Neural progenitor cell (in vitro differentiated cells): ENCODE data around the gene PCDHGA8. TPM values are rescaled to one million over a fixed set of nuclear protein-coding genes. Genes with fewer than 3 reads are reported as not detected.

Experiments
- DNase-seq: peaks from one replicate; pipeline ENCODE4 v3.0.0-alpha.2; 2016; ENCODE audit warnings: low spot score
- H2AFZ ChIP-seq: fragments of 200-600 bp; sonication (generic); replicated peaks from 2 replicates; pipeline ENCODE4 v1.6.1; 2016; ENCODE audit warnings: antibody characterized with exemption
- H3F3A ChIP-seq: fragments of 200-600 bp; sonication (generic); 2 replicates; pipeline ENCODE4 v1.6.1; 2016; ENCODE audit warnings: antibody characterized with exemption, low read depth
- H3K27ac ChIP-seq: fragments of 200-600 bp; sonication (generic); 2 replicates; pipeline ENCODE4 v1.5.1; 2016; ENCODE audit warnings: mild to moderate bottlenecking
- H3K27me3 ChIP-seq: fragments of 200-600 bp; sonication (generic); 2 replicates; pipeline ENCODE4 v1.6.1; 2016; ENCODE audit warnings: mild to moderate bottlenecking, moderate library complexity
- H3K36me3 ChIP-seq: fragments of 200-600 bp; sonication (generic); 2 replicates; pipeline ENCODE4 v1.5.1; 2016
- H3K4me1 ChIP-seq: fragments of 200-600 bp; sonication (generic); 2 replicates; pipeline ENCODE4 v1.6.1; 2016; ENCODE audit warnings: mixed run types
- H3K4me2 ChIP-seq: fragments of 200-600 bp; sonication (generic); 2 replicates; pipeline ENCODE4 v1.6.1; 2016
- H3K4me3 ChIP-seq: fragments of 200-600 bp; sonication (generic); 2 replicates; pipeline ENCODE4 v1.5.1; 2016
- H3K79me2 ChIP-seq: fragments of 200-600 bp; sonication (generic); 2 replicates; pipeline ENCODE4 v1.6.1; 2016; ENCODE audit warnings: low read depth
- H3K9ac ChIP-seq: fragments of 200-600 bp; sonication (generic); 2 replicates; pipeline ENCODE4 v1.6.1; 2016
- H3K9me3 ChIP-seq: fragments of 200-600 bp; sonication (generic); 2 replicates; pipeline ENCODE4 v1.5.1; 2016; ENCODE audit warnings: low read depth
- H4K20me1 ChIP-seq: fragments of 200-600 bp; sonication (generic); 2 replicates; pipeline ENCODE4 v1.6.1; 2016; ENCODE audit warnings: low read depth
- H3K27ac Mint-ChIP-seq: 3 replicates; pipeline ENCODE4 v1.8.0; 2021; ENCODE audit warnings: mixed read lengths
- H3K27me3 Mint-ChIP-seq: 2 replicates; pipeline ENCODE4 v1.8.0; 2022; ENCODE audit warnings: low read depth, mild to moderate bottlenecking, inconsistent platforms, moderate library complexity, mixed read lengths; ENCODE audit not compliant: insufficient read depth
- H3K36me3 Mint-ChIP-seq: 3 replicates; pipeline ENCODE4 v1.8.0; 2021; ENCODE audit warnings: mixed read lengths
- H3K4me1 Mint-ChIP-seq: 3 replicates; pipeline ENCODE4 v1.8.0; 2021; ENCODE audit warnings: mixed read lengths
- H3K4me3 Mint-ChIP-seq: 3 replicates; pipeline ENCODE4 v1.8.0; 2021; ENCODE audit warnings: mild to moderate bottlenecking, moderate library complexity, mixed read lengths
- H3K9me3 Mint-ChIP-seq: 3 replicates; pipeline ENCODE4 v1.8.0; 2020; ENCODE audit warnings: mixed read lengths
- CTCF ChIP-seq: fragments of 200-600 bp; sonication (generic); IDR thresholded peaks from 2 replicates; pipeline ENCODE4 v1.5.1; 2017; ENCODE audit warnings: antibody characterized with exemption, mild to moderate bottlenecking
- EZH2 ChIP-seq: fragments of 200-600 bp; sonication (generic); IDR thresholded peaks from 2 replicates; pipeline ENCODE4 v1.6.1; 2017; ENCODE audit warnings: antibody characterized with exemption, mild to moderate bottlenecking, moderate library complexity
- EZH2phosphoT487 ChIP-seq: fragments of 200-600 bp; sonication (generic); IDR thresholded peaks from 2 replicates; pipeline ENCODE4 v1.6.1; 2017; ENCODE audit warnings: antibody characterized with exemption
- total RNA-seq: library from RNA; depleted of rRNA; stranded (reverse); fragments of >200 nt; gene quantifications from 2 replicates; pipeline ENCODE4 v1.2.3, GENCODE V29; 2015; ENCODE audit warnings: low replicate concordance

Gene PCDHGA8
- total RNA-seq, 1 donor from 2014 or later = 3.3 TPM

GRCh38 chr5:141356133-141356532 lies 36.3 kb upstream of the PCDHGA8 start:
- H3K79me2 ChIP-seq = no peaks in the 10 kb centered on the region
- H3K9me3 Mint-ChIP-seq = peaks cover 60% of the 10 kb centered on the region
- H3K4me1 ChIP-seq = no peaks in the 10 kb centered on the region
- no peak overlapping the region for H3K4me3 ChIP-seq
- peaks cover 17% of the 10 kb centered on the region for H3K9me3 ChIP-seq
- no peaks in the 10 kb centered on the region for H3K36me3 ChIP-seq
- no peak overlapping the region for H2AFZ ChIP-seq
- no peak overlapping the region for H3K27ac Mint-ChIP-seq
- peaks cover 7% of the 10 kb centered on the region for H3K36me3 Mint-ChIP-seq
- no peak overlapping the region for H3K9ac ChIP-seq
- H3K4me2 ChIP-seq = no peak overlapping the region
- peaks cover 2% of the 10 kb centered on the region for H3K27me3 Mint-ChIP-seq
- H3K4me3 Mint-ChIP-seq = no peak overlapping the region
- DNase-seq = no peak
- TF ChIP-seq EZH2 (no peak), EZH2phosphoT487 (no peak), CTCF (no peak)
- no peak overlapping the region for H3K27ac ChIP-seq
- H4K20me1 ChIP-seq = no peaks in the 10 kb centered on the region
- no peaks in the 10 kb centered on the region for H3K27me3 ChIP-seq
- no peaks in the 10 kb centered on the region for H3K4me1 Mint-ChIP-seq
- H3F3A ChIP-seq = no peaks in the 10 kb centered on the region

GRCh38 chr5:141356950-141357349 lies 35.5 kb upstream of the PCDHGA8 start:
- no peaks in the 10 kb centered on the region for H3K4me1 Mint-ChIP-seq
- no peak for TF ChIP-seq EZH2
- TF ChIP-seq EZH2phosphoT487 = no peak
- no peak for TF ChIP-seq CTCF
- Histone ChIP-seq H3K79me2 (no peaks in the 10 kb centered on the region), H3K27me3 (no peaks in the 10 kb centered on the region), H2AFZ (no peak overlapping the region), H3K27ac (no peak overlapping the region), H3K4me1 (no peaks in the 10 kb centered on the region), H3K9me3 (peaks cover 13% of the 10 kb centered on the region), H3F3A (no peaks in the 10 kb centered on the region), H4K20me1 (no peaks in the 10 kb centered on the region), H3K4me3 (no peak overlapping the region), H3K36me3 (no peaks in the 10 kb centered on the region), H3K9ac (no peak overlapping the region), H3K4me2 (no peak overlapping the region)
- H3K27me3 Mint-ChIP-seq = peaks cover 2% of the 10 kb centered on the region
- no peak for DNase-seq
- H3K36me3 Mint-ChIP-seq = peaks cover 7% of the 10 kb centered on the region
- H3K27ac Mint-ChIP-seq = no peak overlapping the region
- H3K4me3 Mint-ChIP-seq = no peak overlapping the region
- peaks cover 61% of the 10 kb centered on the region for H3K9me3 Mint-ChIP-seq

DNA sequence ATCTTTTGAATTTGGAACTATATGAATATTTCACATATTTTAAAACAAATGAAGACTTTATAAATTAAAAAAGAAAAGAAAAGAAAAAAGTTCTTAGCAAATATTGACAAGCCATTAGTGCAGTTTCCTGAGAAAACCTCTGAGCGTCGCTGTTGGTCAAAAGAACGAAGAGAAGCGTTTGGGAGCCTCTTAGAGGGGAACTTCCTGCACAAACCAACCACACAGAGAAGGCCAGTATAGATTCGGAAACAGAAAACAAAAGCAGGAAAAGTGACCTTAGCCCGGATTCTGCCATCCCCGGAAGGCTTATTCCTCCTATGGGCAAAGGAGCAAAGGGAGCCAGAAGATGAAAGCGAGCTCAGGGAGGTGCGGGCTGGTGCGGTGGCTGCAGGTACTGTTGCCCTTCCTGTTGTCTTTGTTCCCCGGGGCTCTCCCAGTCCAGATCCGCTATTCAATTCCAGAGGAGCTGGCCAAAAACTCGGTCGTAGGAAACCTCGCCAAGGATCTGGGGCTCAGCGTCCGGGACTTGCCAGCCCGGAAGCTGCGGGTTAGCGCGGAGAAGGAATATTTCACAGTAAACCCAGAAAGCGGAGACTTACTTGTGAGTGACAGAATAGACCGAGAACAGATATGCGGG lies 32.5 kb upstream of the PCDHGA8 start, which contains the start of gene PCDHGB2:
TSS of gene PCDHGB2 (plus strand) at position 205 of the 637 bp plus-strand sequence. CDS start at position 347, 142 bp downstream.
- Mint-ChIP-seq H3K27me3 (peaks cover 4% of the 10 kb centered on the region), H3K4me1 (no peaks in the 10 kb centered on the region), H3K9me3 (peaks cover 71% of the 10 kb centered on the region), H3K27ac (no peak within 1 kb of the TSS), H3K4me3 (no peak within 1 kb of the TSS), H3K36me3 (peaks cover 4% of the 10 kb centered on the region)
- no peak within 1 kb of the TSS for H3K9ac ChIP-seq
- TF ChIP-seq EZH2 = no peak
- no peak for TF ChIP-seq EZH2phosphoT487
- TF ChIP-seq CTCF = peak; percentile 49
- H3K79me2 ChIP-seq = no peaks in the 10 kb centered on the region
- peak; percentile 38 for DNase-seq
- H4K20me1 ChIP-seq = no peaks in the 10 kb centered on the region
- peaks cover 13% of the 10 kb centered on the region for H3K9me3 ChIP-seq
- H3K4me2 ChIP-seq = no peak within 1 kb of the TSS
- peak within 1 kb of the TSS; percentile 24 for H2AFZ ChIP-seq
- H3F3A ChIP-seq = no peaks in the 10 kb centered on the region
- no peaks in the 10 kb centered on the region for H3K36me3 ChIP-seq
- H3K4me3 ChIP-seq = no peak within 1 kb of the TSS
- no peaks in the 10 kb centered on the region for H3K4me1 ChIP-seq
- no peaks in the 10 kb centered on the region for H3K27me3 ChIP-seq
- no peak within 1 kb of the TSS for H3K27ac ChIP-seq
